Measurements from ENCODE around the gene PHEX.

DNA sequence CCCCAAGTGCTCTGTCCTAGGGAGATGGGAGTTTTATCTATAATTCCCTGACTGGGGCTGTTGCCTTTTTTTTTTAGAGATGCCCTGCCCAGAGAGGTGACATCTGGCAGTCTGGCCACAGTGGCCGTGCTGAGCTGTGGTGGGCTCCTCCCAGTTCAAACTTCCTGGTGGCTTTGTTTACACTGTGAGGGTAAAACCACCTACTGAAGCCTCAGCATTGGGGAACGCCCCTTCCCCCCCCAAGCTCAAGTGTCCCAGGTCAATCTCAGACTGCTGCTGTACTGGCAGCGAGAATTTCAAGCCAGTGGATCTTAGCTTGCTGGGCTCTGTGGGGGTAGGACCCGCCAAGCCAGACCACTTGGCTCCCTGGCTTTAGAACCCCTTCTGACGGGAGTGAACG, 202.3 kb downstream of the PHEX start:
- TF ChIP-seq EP300 (IDR thresholded peaks at IDR 0.05; ENCODE audit: borderline replicate concordance) (no peak), ZBTB7A (IDR thresholded peaks at IDR 0.05; ENCODE audit: low read depth) (no peak), TAF1 (IDR thresholded peaks at IDR 0.05; ENCODE audit: low read depth) (no peak), YY1 (IDR thresholded peaks at IDR 0.05; ENCODE audit: low read depth) (no peak), TCF12 (IDR thresholded peaks at IDR 0.05; ENCODE audit: low read depth) (no peak), RAD21 (IDR thresholded peaks at IDR 0.05; ENCODE audit: low read depth) (no peak), NFIC (IDR thresholded peaks at IDR 0.05) (no peak)
- TF ChIP-seq, protein P1, sequence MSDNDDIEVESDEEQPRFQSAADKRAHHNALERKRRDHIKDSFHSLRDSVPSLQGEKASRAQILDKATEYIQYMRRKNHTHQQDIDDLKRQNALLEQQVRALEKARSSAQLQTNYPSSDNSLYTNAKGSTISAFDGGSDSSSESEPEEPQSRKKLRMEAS (IDR thresholded peaks at IDR 0.05), result no peak

All from Ishikawa (cell line).